ENCODE measurements around the gene PLEKHA4.
"Not testable (repeated sequence)": the region's sequence is repeated elsewhere in the genome, so short reads cannot be mapped to it uniquely, and the experiment has no call there.

Gene PLEKHA4, protein sequence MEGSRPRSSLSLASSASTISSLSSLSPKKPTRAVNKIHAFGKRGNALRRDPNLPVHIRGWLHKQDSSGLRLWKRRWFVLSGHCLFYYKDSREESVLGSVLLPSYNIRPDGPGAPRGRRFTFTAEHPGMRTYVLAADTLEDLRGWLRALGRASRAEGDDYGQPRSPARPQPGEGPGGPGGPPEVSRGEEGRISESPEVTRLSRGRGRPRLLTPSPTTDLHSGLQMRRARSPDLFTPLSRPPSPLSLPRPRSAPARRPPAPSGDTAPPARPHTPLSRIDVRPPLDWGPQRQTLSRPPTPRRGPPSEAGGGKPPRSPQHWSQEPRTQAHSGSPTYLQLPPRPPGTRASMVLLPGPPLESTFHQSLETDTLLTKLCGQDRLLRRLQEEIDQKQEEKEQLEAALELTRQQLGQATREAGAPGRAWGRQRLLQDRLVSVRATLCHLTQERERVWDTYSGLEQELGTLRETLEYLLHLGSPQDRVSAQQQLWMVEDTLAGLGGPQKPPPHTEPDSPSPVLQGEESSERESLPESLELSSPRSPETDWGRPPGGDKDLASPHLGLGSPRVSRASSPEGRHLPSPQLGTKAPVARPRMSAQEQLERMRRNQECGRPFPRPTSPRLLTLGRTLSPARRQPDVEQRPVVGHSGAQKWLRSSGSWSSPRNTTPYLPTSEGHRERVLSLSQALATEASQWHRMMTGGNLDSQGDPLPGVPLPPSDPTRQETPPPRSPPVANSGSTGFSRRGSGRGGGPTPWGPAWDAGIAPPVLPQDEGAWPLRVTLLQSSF

DNA sequence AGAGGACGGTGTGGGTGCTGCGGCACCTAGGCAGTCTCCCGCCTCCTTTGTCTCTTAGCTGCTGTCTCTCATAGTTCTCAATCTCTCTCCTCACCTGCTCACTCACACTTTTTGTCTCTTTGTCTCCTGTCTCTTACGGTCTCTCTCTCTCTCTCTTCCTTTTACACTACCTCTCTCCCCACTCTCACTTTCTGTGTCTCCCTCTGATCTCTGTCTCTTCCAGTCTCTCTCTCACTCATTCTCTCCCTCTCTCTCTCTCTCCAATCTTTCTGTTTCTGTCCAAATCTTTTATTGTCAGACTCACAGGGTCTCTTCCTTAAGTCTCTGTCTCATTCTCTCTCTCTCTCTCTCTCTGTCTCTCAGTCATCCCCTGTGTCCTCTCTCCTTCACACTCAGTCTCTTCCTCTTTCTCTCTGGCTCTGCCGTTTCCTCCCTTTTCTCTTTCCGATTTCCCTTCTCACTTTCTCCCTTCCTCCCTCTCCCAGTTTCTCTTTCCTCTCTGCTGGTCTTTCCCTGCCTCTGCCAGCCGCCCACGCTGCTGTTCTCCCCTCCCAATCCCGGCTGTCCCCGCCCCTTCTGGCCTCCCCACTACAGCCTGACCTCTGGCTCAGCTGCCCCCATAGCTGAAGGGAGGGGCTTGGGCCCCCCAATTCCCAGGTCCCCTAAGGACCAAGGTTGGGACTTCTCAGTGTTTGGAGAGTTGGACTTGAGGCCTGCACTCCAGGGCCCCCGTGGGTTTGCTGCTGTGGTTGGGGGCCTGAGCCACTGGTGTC, at the start of gene PLEKHA4:
Gene PLEKHA4 (minus strand): TSS at position 504 of the 773 bp plus-strand sequence. CDS start 997 bp downstream, outside the sequence.
- H3K4me3 ChIP-seq (ENCODE audit: low read length in 2 of 2): peak within 1 kb of the TSS; percentile 41 to 49
- H3K27ac ChIP-seq (ENCODE audit: low read depth in 2 of 2, low read length in 2 of 2): peak within 1 kb of the TSS; percentile 48 to 61
- peak within 1 kb of the TSS; percentile 43 to 44 for H3K9ac ChIP-seq (ENCODE audit: low read depth in 1 of 2, low read length in 2 of 2)
- H3K27me3 ChIP-seq (ENCODE audit: control insufficient read depth in 2 of 2, insufficient read depth in 2 of 2, low read length in 2 of 2): no peaks in the 10 kb centered on the region
- H3K9me3 ChIP-seq (ENCODE audit: control insufficient read depth in 2 of 2, low read length in 2 of 2): no peaks in the 10 kb centered on the region
- H3K4me1 ChIP-seq (ENCODE audit: control insufficient read depth in 2 of 2, insufficient read depth in 2 of 2, low read length in 2 of 2): peaks cover 19 to 24% of the 10 kb centered on the region in 2 donors
- H3K36me3 ChIP-seq (ENCODE audit: control insufficient read depth in 2 of 2, insufficient read depth in 2 of 2, low read length in 2 of 2): peaks cover 0 to under 1% of the 10 kb centered on the region in 2 donors

DNA sequence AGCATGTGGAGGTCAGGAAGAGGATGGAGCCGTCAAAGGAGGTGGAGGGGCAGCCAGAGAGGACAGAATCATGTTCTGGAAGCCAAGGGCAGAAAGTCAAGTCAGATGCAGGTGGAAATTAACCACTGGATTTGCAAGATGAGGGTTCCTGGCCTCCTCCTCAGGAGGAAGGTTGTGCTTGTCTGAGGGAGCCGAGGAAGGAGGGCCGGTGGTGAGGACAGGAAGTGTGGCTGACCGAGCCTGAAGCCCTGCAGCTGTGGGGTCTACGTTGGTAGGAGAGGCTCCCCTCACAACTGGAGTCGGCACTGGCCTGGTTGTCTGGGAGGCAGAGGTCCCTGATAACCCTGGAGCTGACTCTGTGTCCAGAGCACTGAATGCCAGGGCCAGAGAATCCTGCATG, 49.7 kb upstream of the PLEKHA4 start:
- H3K27ac ChIP-seq (ENCODE audit: low read depth in 2 of 2, low read length in 2 of 2): no peak overlapping the region
- H3K36me3 ChIP-seq (ENCODE audit: control insufficient read depth in 2 of 2, insufficient read depth in 2 of 2, low read length in 2 of 2): peaks cover 25 to 50% of the 10 kb centered on the region in 2 donors
- no peaks in the 10 kb centered on the region for H3K4me1 ChIP-seq (ENCODE audit: control insufficient read depth in 2 of 2, insufficient read depth in 2 of 2, low read length in 2 of 2)
- H3K27me3 ChIP-seq (ENCODE audit: control insufficient read depth in 2 of 2, insufficient read depth in 2 of 2, low read length in 2 of 2): no peaks in the 10 kb centered on the region
- H3K4me3 ChIP-seq (ENCODE audit: low read length in 2 of 2): no peak overlapping the region
- no peaks in the 10 kb centered on the region for H3K9me3 ChIP-seq (ENCODE audit: control insufficient read depth in 2 of 2, low read length in 2 of 2)
- no peak overlapping the region for H3K9ac ChIP-seq (ENCODE audit: low read depth in 1 of 2, low read length in 2 of 2)

DNA sequence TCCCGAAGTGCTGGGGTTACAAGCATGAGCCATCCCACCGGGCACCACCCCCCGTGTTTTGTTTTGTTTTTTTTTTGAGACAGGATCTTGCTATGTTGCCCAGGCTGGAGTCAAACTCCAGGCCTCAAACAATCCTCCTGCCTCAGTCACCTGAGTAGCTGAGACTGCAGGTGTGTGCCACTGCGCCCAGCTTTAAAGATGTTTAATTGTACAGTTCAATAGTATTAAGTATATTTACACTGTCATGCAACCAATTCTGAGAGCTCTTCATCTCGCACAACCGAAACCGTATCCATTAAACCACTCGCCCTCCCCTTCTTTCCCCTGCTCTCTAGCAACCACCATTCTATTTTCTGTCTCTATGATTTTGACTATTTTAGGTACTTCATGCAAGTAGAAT, 47.3 kb upstream of the PLEKHA4 start:
- Histone ChIP-seq H3K36me3 (ENCODE audit: control insufficient read depth in 2 of 2, insufficient read depth in 2 of 2, low read length in 2 of 2) (peaks cover 33 to 61% of the 10 kb centered on the region in 2 donors), H3K27ac (ENCODE audit: low read depth in 2 of 2, low read length in 2 of 2) (no peak overlapping the region), H3K9me3 (ENCODE audit: control insufficient read depth in 2 of 2, low read length in 2 of 2) (no peaks in the 10 kb centered on the region)

DNA sequence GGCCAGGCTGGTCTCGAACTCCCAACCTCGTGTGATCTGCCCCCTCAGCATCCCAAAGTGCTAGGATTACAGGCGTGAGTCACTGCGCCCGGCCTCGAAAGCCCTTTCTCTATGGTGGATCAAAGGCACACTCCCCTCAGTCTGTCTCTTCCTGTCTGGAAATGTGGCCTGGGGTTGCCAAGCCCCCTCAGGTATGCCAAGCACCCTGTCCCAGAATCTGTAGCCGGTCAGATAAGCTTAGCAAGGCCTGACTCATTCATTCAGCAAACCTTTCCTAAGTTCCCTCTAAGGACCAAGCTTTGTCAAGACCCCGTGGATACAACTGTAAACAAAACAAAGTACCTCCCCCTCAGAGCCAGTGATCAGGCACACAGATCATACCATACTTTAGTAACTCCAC, 45.8 kb upstream of the PLEKHA4 start:
- H3K4me1 ChIP-seq (ENCODE audit: control insufficient read depth in 2 of 2, insufficient read depth in 2 of 2, low read length in 2 of 2): no peaks in the 10 kb centered on the region
- no peaks in the 10 kb centered on the region for H3K9me3 ChIP-seq (ENCODE audit: control insufficient read depth in 2 of 2, low read length in 2 of 2)
- H3K36me3 ChIP-seq (ENCODE audit: control insufficient read depth in 2 of 2, insufficient read depth in 2 of 2, low read length in 2 of 2): peaks cover 36 to 61% of the 10 kb centered on the region in 2 donors
- no peaks in the 10 kb centered on the region for H3K27me3 ChIP-seq (ENCODE audit: control insufficient read depth in 2 of 2, insufficient read depth in 2 of 2, low read length in 2 of 2)
- H3K9ac ChIP-seq (ENCODE audit: low read depth in 1 of 2, low read length in 2 of 2): no peak overlapping the region
- H3K4me3 ChIP-seq (ENCODE audit: low read length in 2 of 2): no peak overlapping the region
- H3K27ac ChIP-seq (ENCODE audit: low read depth in 2 of 2, low read length in 2 of 2): no peak overlapping the region

More for the DNA sequence above, 47.3 kb upstream of the PLEKHA4 start:
- Histone ChIP-seq H3K4me1 (ENCODE audit: control insufficient read depth in 2 of 2, insufficient read depth in 2 of 2, low read length in 2 of 2) (no peaks in the 10 kb centered on the region), H3K4me3 (ENCODE audit: low read length in 2 of 2) (no peak overlapping the region), H3K27me3 (ENCODE audit: control insufficient read depth in 2 of 2, insufficient read depth in 2 of 2, low read length in 2 of 2) (no peaks in the 10 kb centered on the region), H3K9ac (ENCODE audit: low read depth in 1 of 2, low read length in 2 of 2) (no peak overlapping the region)

DNA sequence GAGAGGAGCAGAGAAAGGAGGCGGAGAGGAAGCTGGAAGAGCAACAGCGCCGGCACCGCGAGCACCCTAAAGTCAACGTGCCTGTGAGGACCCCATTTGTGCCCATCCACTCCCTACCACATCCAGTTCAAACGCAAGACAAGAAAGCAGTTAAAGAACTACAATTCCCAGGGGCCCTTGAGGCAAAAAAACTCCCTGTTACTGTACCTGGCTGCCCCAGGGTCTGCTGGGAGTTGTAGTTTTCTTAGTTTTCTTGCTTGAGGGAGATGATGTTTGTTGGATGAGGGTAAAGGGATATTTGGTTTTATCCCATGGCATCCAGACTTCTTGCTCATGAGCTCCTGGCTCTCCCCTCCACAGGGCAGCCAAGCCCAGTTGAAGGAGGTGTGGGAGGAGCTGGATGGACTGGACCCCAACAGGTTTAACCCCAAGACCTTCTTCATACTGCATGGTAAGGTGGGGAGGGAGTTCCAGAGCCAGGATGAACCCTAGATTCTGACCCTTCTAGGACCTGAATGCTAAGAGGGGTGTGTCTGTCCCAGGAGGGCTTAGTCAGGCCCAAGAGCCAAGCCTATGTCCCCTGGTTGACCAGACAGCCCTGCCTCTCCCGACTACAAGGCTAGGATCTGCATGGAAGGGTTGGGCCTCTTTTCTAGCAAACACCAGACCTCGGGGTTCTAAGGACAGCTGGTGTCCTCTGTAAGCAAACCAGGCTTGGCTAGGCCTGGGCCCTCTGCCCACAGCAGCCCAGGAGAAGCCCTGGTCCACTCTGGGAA, 44.9 kb upstream of the PLEKHA4 start:
- no peaks in the 10 kb centered on the region for H3K4me1 ChIP-seq (ENCODE audit: control insufficient read depth in 2 of 2, insufficient read depth in 2 of 2, low read length in 2 of 2)
- no peaks in the 10 kb centered on the region for H3K9me3 ChIP-seq (ENCODE audit: control insufficient read depth in 2 of 2, low read length in 2 of 2)
- no peaks in the 10 kb centered on the region for H3K27me3 ChIP-seq (ENCODE audit: control insufficient read depth in 2 of 2, insufficient read depth in 2 of 2, low read length in 2 of 2)
- peak overlapping the region in 1 of 2 donors; percentile 14 for H3K9ac ChIP-seq (ENCODE audit: low read depth in 1 of 2, low read length in 2 of 2)
- no peak overlapping the region for H3K4me3 ChIP-seq (ENCODE audit: low read length in 2 of 2)
- no peak overlapping the region for H3K27ac ChIP-seq (ENCODE audit: low read depth in 2 of 2, low read length in 2 of 2)
- peaks cover 39 to 59% of the 10 kb centered on the region in 2 donors for H3K36me3 ChIP-seq (ENCODE audit: control insufficient read depth in 2 of 2, insufficient read depth in 2 of 2, low read length in 2 of 2)

DNA sequence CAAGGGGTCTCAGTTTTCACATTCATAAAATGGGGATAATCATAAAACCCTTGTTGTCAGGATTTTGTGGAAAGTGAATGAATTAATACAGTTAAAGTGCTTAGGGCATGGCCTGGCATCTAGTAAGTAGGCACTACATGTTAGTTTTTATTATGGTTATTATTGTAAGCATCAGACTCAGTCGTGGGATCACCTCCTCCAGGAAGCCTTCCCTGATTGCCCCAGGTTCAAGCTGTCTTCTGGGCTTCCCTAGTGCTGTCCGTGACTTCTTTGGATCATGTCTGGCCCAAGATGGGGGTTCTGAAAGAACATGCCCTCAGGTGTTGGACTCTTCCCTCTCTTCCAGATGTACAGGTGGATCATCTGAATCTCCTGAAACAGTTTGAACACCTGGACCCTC, 42.4 kb upstream of the PLEKHA4 start:
- H3K27me3 ChIP-seq (ENCODE audit: control insufficient read depth in 2 of 2, insufficient read depth in 2 of 2, low read length in 2 of 2): no peaks in the 10 kb centered on the region
- no peak overlapping the region for H3K9ac ChIP-seq (ENCODE audit: low read depth in 1 of 2, low read length in 2 of 2)
- H3K9me3 ChIP-seq (ENCODE audit: control insufficient read depth in 2 of 2, low read length in 2 of 2): no peaks in the 10 kb centered on the region
- peaks cover 33 to 55% of the 10 kb centered on the region in 2 donors for H3K36me3 ChIP-seq (ENCODE audit: control insufficient read depth in 2 of 2, insufficient read depth in 2 of 2, low read length in 2 of 2)
- H3K4me3 ChIP-seq (ENCODE audit: low read length in 2 of 2): no peak overlapping the region
- no peaks in the 10 kb centered on the region for H3K4me1 ChIP-seq (ENCODE audit: control insufficient read depth in 2 of 2, insufficient read depth in 2 of 2, low read length in 2 of 2)
- no peak overlapping the region for H3K27ac ChIP-seq (ENCODE audit: low read depth in 2 of 2, low read length in 2 of 2)

DNA sequence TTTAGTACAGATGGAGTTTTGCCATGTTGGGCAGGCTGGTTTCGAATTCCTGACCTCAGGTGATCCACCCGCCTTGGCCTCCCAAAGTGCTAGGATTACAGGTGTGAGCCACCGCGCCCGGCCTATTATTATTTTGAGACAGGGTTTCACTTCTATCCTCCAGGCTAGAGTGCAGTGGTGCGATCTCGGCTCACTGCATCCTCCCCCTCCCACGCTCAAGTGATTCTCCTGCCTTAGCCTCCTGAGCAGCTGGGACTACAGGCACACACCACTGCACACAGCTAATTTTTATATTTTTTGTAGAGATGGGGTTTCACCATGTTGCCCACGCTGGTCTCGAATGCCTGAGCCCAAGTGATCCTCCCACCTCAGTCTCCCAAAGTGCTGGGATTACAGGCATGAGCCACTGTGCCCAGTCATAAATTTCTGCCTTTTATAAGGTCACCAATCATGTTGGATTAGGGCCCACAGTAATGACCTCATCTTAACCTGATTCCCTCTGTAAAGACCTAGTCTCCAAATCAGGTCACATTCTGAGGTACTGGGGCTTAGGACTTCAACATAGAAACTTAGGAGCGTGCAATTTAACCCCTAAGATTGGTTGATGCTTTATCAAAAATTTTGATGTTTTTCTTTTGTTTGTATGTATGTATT, 41.1 kb upstream of the PLEKHA4 start:
- peaks cover 37 to 60% of the 10 kb centered on the region in 2 donors for H3K36me3 ChIP-seq (ENCODE audit: control insufficient read depth in 2 of 2, insufficient read depth in 2 of 2, low read length in 2 of 2)
- not testable (repeated sequence) for H3K9ac ChIP-seq (ENCODE audit: low read depth in 1 of 2, low read length in 2 of 2); H3K9me3 ChIP-seq (ENCODE audit: control insufficient read depth in 2 of 2, low read length in 2 of 2); H3K27me3 ChIP-seq (ENCODE audit: control insufficient read depth in 2 of 2, insufficient read depth in 2 of 2, low read length in 2 of 2); H3K4me3 ChIP-seq (ENCODE audit: low read length in 2 of 2); H3K4me1 ChIP-seq (ENCODE audit: control insufficient read depth in 2 of 2, insufficient read depth in 2 of 2, low read length in 2 of 2); H3K27ac ChIP-seq (ENCODE audit: low read depth in 2 of 2, low read length in 2 of 2)

DNA sequence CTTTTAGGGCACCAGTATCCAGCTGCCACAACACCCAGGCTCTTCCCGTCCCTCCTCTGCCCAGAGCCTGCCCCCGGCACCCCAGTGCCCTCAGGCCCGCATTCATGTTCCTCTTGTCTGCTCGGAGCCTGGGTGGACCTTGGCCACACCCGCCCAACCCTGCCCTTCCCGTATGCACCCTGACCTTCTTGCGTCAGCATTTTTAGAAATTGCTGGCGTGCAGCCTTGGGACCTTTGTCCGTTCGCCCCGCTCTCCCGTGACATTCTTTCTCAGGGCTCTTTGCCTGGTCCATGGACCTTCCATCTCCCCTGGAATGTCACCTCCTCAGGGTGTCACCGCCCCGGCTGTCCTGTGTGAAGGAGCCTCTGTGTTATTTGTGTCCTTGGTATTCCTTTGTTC, 39.3 kb upstream of the PLEKHA4 start:
- peak overlapping the region in 1 of 2 donors; percentile 38 for H3K27ac ChIP-seq (ENCODE audit: low read depth in 2 of 2, low read length in 2 of 2)

DNA sequence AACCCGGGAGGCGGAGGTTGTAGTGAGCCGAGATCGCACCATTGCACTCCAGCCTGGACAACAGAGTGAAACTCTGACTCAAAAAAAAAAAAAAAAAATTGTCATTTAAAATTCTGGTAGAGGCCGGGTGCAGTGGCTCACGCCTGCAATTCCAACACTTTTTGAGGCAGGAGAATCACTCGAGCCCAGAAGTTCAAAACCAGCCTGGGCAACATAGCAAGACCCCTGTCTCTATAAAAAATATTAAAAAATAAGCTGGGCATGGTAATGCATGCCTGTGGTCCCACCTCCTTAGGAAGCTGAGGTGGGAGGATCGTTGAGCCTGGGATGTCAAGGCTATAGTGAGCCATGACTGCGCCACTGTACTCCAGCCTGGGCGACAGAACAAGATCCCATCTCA, 37.9 kb upstream of the PLEKHA4 start:
- Histone ChIP-seq H3K4me1 (ENCODE audit: control insufficient read depth in 2 of 2, insufficient read depth in 2 of 2, low read length in 2 of 2) (peaks cover 0 to 1% of the 10 kb centered on the region in 2 donors), H3K27ac (ENCODE audit: low read depth in 2 of 2, low read length in 2 of 2) (no peak overlapping the region), H3K9ac (ENCODE audit: low read depth in 1 of 2, low read length in 2 of 2) (no peak overlapping the region), H3K9me3 (ENCODE audit: control insufficient read depth in 2 of 2, low read length in 2 of 2) (no peaks in the 10 kb centered on the region), H3K27me3 (ENCODE audit: control insufficient read depth in 2 of 2, insufficient read depth in 2 of 2, low read length in 2 of 2) (no peaks in the 10 kb centered on the region), H3K4me3 (ENCODE audit: low read length in 2 of 2) (no peak overlapping the region), H3K36me3 (ENCODE audit: control insufficient read depth in 2 of 2, insufficient read depth in 2 of 2, low read length in 2 of 2) (peaks cover 22 to 37% of the 10 kb centered on the region in 2 donors)

More for the DNA sequence above, 39.3 kb upstream of the PLEKHA4 start:
- Histone ChIP-seq H3K4me1 (ENCODE audit: control insufficient read depth in 2 of 2, insufficient read depth in 2 of 2, low read length in 2 of 2) (no peaks in the 10 kb centered on the region), H3K27me3 (ENCODE audit: control insufficient read depth in 2 of 2, insufficient read depth in 2 of 2, low read length in 2 of 2) (no peaks in the 10 kb centered on the region), H3K36me3 (ENCODE audit: control insufficient read depth in 2 of 2, insufficient read depth in 2 of 2, low read length in 2 of 2) (peaks cover 31 to 48% of the 10 kb centered on the region in 2 donors), H3K9ac (ENCODE audit: low read depth in 1 of 2, low read length in 2 of 2) (no peak overlapping the region), H3K9me3 (ENCODE audit: control insufficient read depth in 2 of 2, low read length in 2 of 2) (no peaks in the 10 kb centered on the region), H3K4me3 (ENCODE audit: low read length in 2 of 2) (no peak overlapping the region)
